A673 (cell line): ENCODE results near the gene IL36B. TPM values are rescaled to one million over a fixed set of nuclear protein-coding genes. Genes with fewer than 3 reads are reported as not detected.

Experiments
- BruUV-seq: library from RNA; stranded (reverse); fragments of 400-500 nt; replicated peaks from 2 replicates; lab custom pipeline; 2021; lab: Mats Ljungman, UMichigan
- CTCF ChIA-PET: fragments of 300-600 bp; sonication (Branson Sonifier 250); formaldehyde crosslinking; loops from one replicate; lab custom pipeline; 2022; ENCODE audit warnings: antibody characterized with exemption; lab: Charles Lee
- POLR2A ChIA-PET: fragments of 300-600 bp; sonication (Branson Sonifier 250); formaldehyde crosslinking; loops from one replicate; lab custom pipeline; 2022; ENCODE audit warnings: antibody characterized with exemption; ENCODE audit not compliant: low non-redundant PET; lab: Charles Lee
- DNase-seq: peaks from one replicate; pipeline ENCODE4 v3.0.0-alpha.2; 2015; ENCODE audit warnings: low spot score
- H3K27ac ChIP-seq: fragments of 200-600 bp; sonication (generic); 2 replicates; pipeline ENCODE4 v1.5.1; 2016; ENCODE audit warnings: mixed run types, low read depth, mild to moderate bottlenecking, mixed read lengths, antibody characterized with exemption, low read length; ENCODE audit not compliant: poor library complexity, severe bottlenecking
- H3K27me3 ChIP-seq: fragments of 200-600 bp; sonication (generic); replicated peaks from 2 replicates; pipeline ENCODE4 v1.6.1; 2017; ENCODE audit warnings: mixed run types, low read depth, mild to moderate bottlenecking, mixed read lengths, antibody characterized with exemption, low read length; ENCODE audit not compliant: insufficient read depth, poor library complexity
- H3K36me3 ChIP-seq: fragments of 200-600 bp; sonication (generic); 2 replicates; pipeline ENCODE4 v1.6.1; 2016; ENCODE audit warnings: mixed run types, mild to moderate bottlenecking, mixed read lengths, antibody characterized with exemption, low read length; ENCODE audit not compliant: insufficient read depth, poor library complexity, severe bottlenecking
- H3K4me1 ChIP-seq: fragments of 200-600 bp; sonication (generic); 2 replicates; pipeline ENCODE4 v1.6.1; 2017; ENCODE audit warnings: mixed run types, mild to moderate bottlenecking, mixed read lengths, antibody characterized with exemption, low read length; ENCODE audit not compliant: insufficient read depth, poor library complexity, severe bottlenecking
- H3K4me3 ChIP-seq: fragments of 200-600 bp; sonication (generic); 2 replicates; pipeline ENCODE4 v1.5.1; 2016; ENCODE audit warnings: low read depth, mixed run types, mild to moderate bottlenecking, mixed read lengths, low read length; ENCODE audit not compliant: poor library complexity, severe bottlenecking
- H3K9me3 ChIP-seq: fragments of 200-600 bp; sonication (generic); 2 replicates; pipeline ENCODE4 v1.6.1; 2016; ENCODE audit warnings: mixed run types, low read depth, mild to moderate bottlenecking, mixed read lengths, antibody characterized with exemption, low read length; ENCODE audit not compliant: poor library complexity, severe bottlenecking
- CTCF ChIP-seq: fragments of 300-800, 200-600 bp; sonication (generic); conservative IDR thresholded peaks from 2 replicates; pipeline ENCODE4 v1.5.1; 2017; ENCODE audit warnings: low read depth, mild to moderate bottlenecking, antibody characterized with exemption, low read length, moderate library complexity, mixed read lengths
- EZH2 ChIP-seq: fragments of 200-600 bp; sonication (generic); IDR thresholded peaks from 2 replicates; pipeline ENCODE4 v1.6.1; 2017; ENCODE audit warnings: borderline replicate concordance, low read depth, mild to moderate bottlenecking, mixed read lengths, antibody characterized with exemption, low read length; ENCODE audit not compliant: poor library complexity, severe bottlenecking
- intact Hi-C: fragments of 100-400 bp; cut with micrococcal nuclease; formaldehyde crosslinking; loops from one replicate; pipeline ENCODE4 v1.10.0; 2022; ENCODE audit not compliant: unreplicated experiment
- total RNA-seq: library from RNA; stranded (reverse); gene quantifications from 2 replicates; pipeline ENCODE4 v1.2.3, GENCODE V29; 2021

The IL36B gene
- total RNA-seq, 1 experiment from 2014 or later: not detected

DNA sequence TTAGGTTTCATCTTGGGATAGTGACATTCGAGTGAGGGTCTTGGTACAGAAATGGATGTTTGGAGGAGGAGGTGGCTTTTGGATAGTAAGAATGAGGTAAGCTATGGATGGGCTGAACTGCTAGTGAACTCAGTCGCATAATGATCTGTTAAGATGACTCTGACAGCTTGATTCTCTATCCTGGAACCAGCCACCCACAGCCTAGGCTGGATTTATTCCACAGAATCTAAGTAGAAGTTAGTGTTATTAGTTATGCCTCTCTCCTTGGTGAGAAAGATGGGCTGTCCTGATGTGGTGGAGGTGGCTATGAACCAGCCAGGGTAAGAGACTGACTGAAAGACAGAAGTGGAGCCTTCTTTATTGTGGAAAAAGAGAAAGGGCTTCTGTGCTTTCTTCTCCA, 25.0 kb downstream of the IL36B start:
- Histone ChIP-seq H3K27ac (no peak overlapping the region), H3K27me3 (peaks cover 79% of the 10 kb centered on the region), H3K36me3 (no peaks in the 10 kb centered on the region), H3K4me3 (no peak overlapping the region), H3K9me3 (no peaks in the 10 kb centered on the region), H3K4me1 (no peaks in the 10 kb centered on the region)
- intact Hi-C loops: no loop called here
- TF ChIP-seq EZH2 (no peak), CTCF (no peak)
- ChIA-PET CTCF (no interaction called here), POLR2A (no interaction called here)
- BruUV-seq: no TSS peak
- no peak for DNase-seq

GRCh38 chr2:113025737-113026136, 26.9 kb downstream of the IL36B start:
- POLR2A ChIA-PET: no interaction called here

GRCh38 chr2:113024764-113025163, 27.9 kb downstream of the IL36B start:
- TF ChIP-seq CTCF (no peak), EZH2 (no peak)
- Histone ChIP-seq H3K27me3 (peaks cover 80% of the 10 kb centered on the region), H3K4me1 (no peaks in the 10 kb centered on the region), H3K9me3 (no peaks in the 10 kb centered on the region), H3K4me3 (no peak overlapping the region), H3K27ac (no peak overlapping the region), H3K36me3 (no peaks in the 10 kb centered on the region)
- no peak for DNase-seq
- CTCF ChIA-PET: no interaction called here
- POLR2A ChIA-PET: no interaction called here
- intact Hi-C loops: no loop called here
- BruUV-seq: no TSS peak

More at GRCh38 chr2:113025737-113026136, 26.9 kb downstream of the IL36B start:
- CTCF ChIA-PET: no interaction called here
- TF ChIP-seq EZH2 (no peak), CTCF (no peak)
- BruUV-seq: no TSS peak
- H3K27ac ChIP-seq: no peak overlapping the region
- DNase-seq: no peak
- no peaks in the 10 kb centered on the region for H3K36me3 ChIP-seq
- no peak overlapping the region for H3K4me3 ChIP-seq
- peaks cover 86% of the 10 kb centered on the region for H3K27me3 ChIP-seq
- H3K4me1 ChIP-seq: no peaks in the 10 kb centered on the region
- no peaks in the 10 kb centered on the region for H3K9me3 ChIP-seq
- intact Hi-C loops: no loop called here
